ENCODE measurements around the gene UCP3.
"Not testable (repeated sequence)": the region's sequence is repeated elsewhere in the genome, so short reads cannot be mapped to it uniquely, and the experiment has no call there.

Gene UCP3

GRCh38 chr11:73985661-73986060, 23.2 kb downstream of the UCP3 start:
- H2BK120ac ChIP-seq (ENCODE audit: low read depth, low read length); H2AK5ac ChIP-seq (ENCODE audit: low read length, severe bottlenecking); H4K8ac ChIP-seq (ENCODE audit: low read length); H3K9me3 ChIP-seq (ENCODE audit: control insufficient read depth, low read length); H2BK12ac ChIP-seq (ENCODE audit: low read length in 2 of 2); H4K91ac ChIP-seq (ENCODE audit: low read length); H3K9ac ChIP-seq (ENCODE audit: low read length); H3K18ac ChIP-seq (ENCODE audit: low read depth in 1 of 2, low read length in 2 of 2); H3K4me3 ChIP-seq (ENCODE audit: insufficient read depth in 1 of 2, low read depth in 1 of 2, low read length in 2 of 2); H2BK5ac ChIP-seq (ENCODE audit: low read depth, low read length, poor library complexity, severe bottlenecking); H3K23ac ChIP-seq (ENCODE audit: low read length in 2 of 2); H3K27me3 ChIP-seq (ENCODE audit: control insufficient read depth in 1 of 2, insufficient read depth in 1 of 2, low read length in 2 of 2); H3K4me2 ChIP-seq (ENCODE audit: low read length, poor library complexity, severe bottlenecking); DNase-seq; H3K27ac ChIP-seq (ENCODE audit: low read length, poor library complexity, severe bottlenecking); H3K36me3 ChIP-seq (ENCODE audit: control insufficient read depth in 1 of 2, insufficient read depth in 2 of 2, low read depth in 1 of 2, low read length in 2 of 2); H2AFZ ChIP-seq (ENCODE audit: low read depth, low read length); H3K4ac ChIP-seq (ENCODE audit: low read depth in 1 of 2, low read length in 2 of 2); H2BK15ac ChIP-seq (ENCODE audit: low read depth, poor library complexity, severe bottlenecking); H3K14ac ChIP-seq (ENCODE audit: low read length in 2 of 2); H3K79me1 ChIP-seq (replicated peaks; ENCODE audit: low read length, poor library complexity, severe bottlenecking): not testable (repeated sequence)
- H3K4me1 ChIP-seq (ENCODE audit: control insufficient read depth, insufficient read depth, low read depth, low read length), result peaks cover 18% of the 10 kb centered on the region
- WGBS, result 95% methylated on average over 4 of the region's 4 CpGs

- 74% methylated on average over 16 of the region's 18 CpGs for WGBS
- peak overlapping the region; percentile 60 for H2AFZ ChIP-seq (ENCODE audit: low read depth, low read length)
Observed at GRCh38 chr11:73983741-73984538, 24.9 kb downstream of the UCP3 start.

GRCh38 chr11:73982990-73983740, 25.7 kb downstream of the UCP3 start:
- H2BK15ac ChIP-seq (ENCODE audit: low read depth, poor library complexity, severe bottlenecking), result no peak overlapping the region

More at GRCh38 chr11:73983741-73984538, 24.9 kb downstream of the UCP3 start:
- no peak overlapping the region for H4K91ac ChIP-seq (ENCODE audit: low read length)
- H3K4me1 ChIP-seq (ENCODE audit: control insufficient read depth, insufficient read depth, low read depth, low read length), result peaks cover 27% of the 10 kb centered on the region
- peaks cover 0 to 4% of the 10 kb centered on the region in 2 experiments for H3K27me3 ChIP-seq (ENCODE audit: control insufficient read depth in 1 of 2, insufficient read depth in 1 of 2, low read length in 2 of 2)
- H3K9me3 ChIP-seq (ENCODE audit: control insufficient read depth, low read length), result no peaks in the 10 kb centered on the region
- peak overlapping the region; percentile 33 to 38 for H3K18ac ChIP-seq (ENCODE audit: low read depth in 1 of 2, low read length in 2 of 2)
- no peak for DNase-seq
- H3K79me1 ChIP-seq (replicated peaks; ENCODE audit: low read length, poor library complexity, severe bottlenecking), result peaks cover 3% of the 10 kb centered on the region
- H3K4me3 ChIP-seq (ENCODE audit: insufficient read depth in 1 of 2, low read depth in 1 of 2, low read length in 2 of 2), result peak overlapping the region; percentile 66 to 89
- H3K23ac ChIP-seq (ENCODE audit: low read length in 2 of 2), result no peak overlapping the region
- H2BK5ac ChIP-seq (ENCODE audit: low read depth, low read length, poor library complexity, severe bottlenecking), result no peak overlapping the region
- peak overlapping the region; percentile 2 for H3K27ac ChIP-seq (ENCODE audit: low read length, poor library complexity, severe bottlenecking)
- H3K36me3 ChIP-seq (ENCODE audit: control insufficient read depth in 1 of 2, insufficient read depth in 2 of 2, low read depth in 1 of 2, low read length in 2 of 2), result no peaks in the 10 kb centered on the region
- no peak overlapping the region for H2BK120ac ChIP-seq (ENCODE audit: low read depth, low read length)
- peak overlapping the region in 1 of 2 experiments; percentile 17 for H3K4ac ChIP-seq (ENCODE audit: low read depth in 1 of 2, low read length in 2 of 2)
- H4K8ac ChIP-seq (ENCODE audit: low read length), result no peak overlapping the region
- H2BK15ac ChIP-seq (ENCODE audit: low read depth, poor library complexity, severe bottlenecking), result no peak overlapping the region
- peak overlapping the region; percentile 74 for H3K4me2 ChIP-seq (ENCODE audit: low read length, poor library complexity, severe bottlenecking)
- H3K14ac ChIP-seq (ENCODE audit: low read length in 2 of 2), result no peak overlapping the region
- H2BK12ac ChIP-seq (ENCODE audit: low read length in 2 of 2), result peak overlapping the region in 1 of 2 experiments; percentile 26
- peak overlapping the region; percentile 77 for H3K9ac ChIP-seq (ENCODE audit: low read length)
- H2AK5ac ChIP-seq (ENCODE audit: low read length, severe bottlenecking), result no peak overlapping the region

GRCh38 chr11:73982595-73982989, 26.3 kb downstream of the UCP3 start, which contains the start of gene UCP2:
Gene UCP2 (minus strand): TSS chr11:73982843. CDS start chr11:73978378, 4,465 bp downstream.
- H3K27me3 ChIP-seq (ENCODE audit: control insufficient read depth in 1 of 2, insufficient read depth in 1 of 2, low read length in 2 of 2), result peaks cover 0 to 4% of the 10 kb centered on the region in 2 experiments
- H3K4ac ChIP-seq (ENCODE audit: low read depth in 1 of 2, low read length in 2 of 2), result peak within 1 kb of the TSS in 1 of 2 experiments; percentile 63
- H3K27ac ChIP-seq (ENCODE audit: low read length, poor library complexity, severe bottlenecking), result peak within 1 kb of the TSS; percentile 58
- peak within 1 kb of the TSS; percentile 60 for H2AFZ ChIP-seq (ENCODE audit: low read depth, low read length)
- H3K9me3 ChIP-seq (ENCODE audit: control insufficient read depth, low read length), result no peaks in the 10 kb centered on the region
- H3K18ac ChIP-seq (ENCODE audit: low read depth in 1 of 2, low read length in 2 of 2), result peak within 1 kb of the TSS; percentile 33 to 74
- peak within 1 kb of the TSS; percentile 77 for H3K9ac ChIP-seq (ENCODE audit: low read length)
- peak; percentile 86 for DNase-seq
- no peak within 1 kb of the TSS for H3K23ac ChIP-seq (ENCODE audit: low read length in 2 of 2)
- H3K4me1 ChIP-seq (ENCODE audit: control insufficient read depth, insufficient read depth, low read depth, low read length), result peaks cover 27% of the 10 kb centered on the region
- H4K8ac ChIP-seq (ENCODE audit: low read length), result no peak within 1 kb of the TSS
- H3K14ac ChIP-seq (ENCODE audit: low read length in 2 of 2), result peak within 1 kb of the TSS in 1 of 2 experiments; percentile 91
- WGBS, result 3% methylated on average over 39 of the region's 43 CpGs
- H3K4me3 ChIP-seq (ENCODE audit: insufficient read depth in 1 of 2, low read depth in 1 of 2, low read length in 2 of 2), result peak within 1 kb of the TSS; percentile 66 to 89
- no peak within 1 kb of the TSS for H2AK5ac ChIP-seq (ENCODE audit: low read length, severe bottlenecking)
- peaks cover 0 to 11% of the 10 kb centered on the region in 2 experiments for H3K36me3 ChIP-seq (ENCODE audit: control insufficient read depth in 1 of 2, insufficient read depth in 2 of 2, low read depth in 1 of 2, low read length in 2 of 2)
- H4K91ac ChIP-seq (ENCODE audit: low read length), result no peak within 1 kb of the TSS
- H2BK5ac ChIP-seq (ENCODE audit: low read depth, low read length, poor library complexity, severe bottlenecking), result no peak within 1 kb of the TSS
- H2BK15ac ChIP-seq (ENCODE audit: low read depth, poor library complexity, severe bottlenecking), result no peak within 1 kb of the TSS
- no peak within 1 kb of the TSS for H2BK120ac ChIP-seq (ENCODE audit: low read depth, low read length)
- peaks cover 8% of the 10 kb centered on the region for H3K79me1 ChIP-seq (replicated peaks; ENCODE audit: low read length, poor library complexity, severe bottlenecking)
- H3K4me2 ChIP-seq (ENCODE audit: low read length, poor library complexity, severe bottlenecking), result peak within 1 kb of the TSS; percentile 74
- peak within 1 kb of the TSS in 1 of 2 experiments; percentile 60 for H2BK12ac ChIP-seq (ENCODE audit: low read length in 2 of 2)

More at GRCh38 chr11:73982990-73983740, 25.7 kb downstream of the UCP3 start:
- Histone ChIP-seq H3K4me1 (ENCODE audit: control insufficient read depth, insufficient read depth, low read depth, low read length) (peaks cover 27% of the 10 kb centered on the region), H3K23ac (ENCODE audit: low read length in 2 of 2) (no peak overlapping the region), H4K91ac (ENCODE audit: low read length) (no peak overlapping the region), H3K14ac (ENCODE audit: low read length in 2 of 2) (peak overlapping the region in 1 of 2 experiments; percentile 5), H3K27ac (ENCODE audit: low read length, poor library complexity, severe bottlenecking) (peak overlapping the region; percentile 58), H3K36me3 (ENCODE audit: control insufficient read depth in 1 of 2, insufficient read depth in 2 of 2, low read depth in 1 of 2, low read length in 2 of 2) (peaks cover 0 to 5% of the 10 kb centered on the region in 2 experiments), H3K9me3 (ENCODE audit: control insufficient read depth, low read length) (no peaks in the 10 kb centered on the region), H2BK12ac (ENCODE audit: low read length in 2 of 2) (peak overlapping the region in 1 of 2 experiments; percentile 26), H3K4ac (ENCODE audit: low read depth in 1 of 2, low read length in 2 of 2) (peak overlapping the region in 1 of 2 experiments; percentile 27), H3K79me1 (replicated peaks; ENCODE audit: low read length, poor library complexity, severe bottlenecking) (peaks cover 6% of the 10 kb centered on the region), H2BK5ac (ENCODE audit: low read depth, low read length, poor library complexity, severe bottlenecking) (no peak overlapping the region), H3K27me3 (ENCODE audit: control insufficient read depth in 1 of 2, insufficient read depth in 1 of 2, low read length in 2 of 2) (peaks cover 0 to 4% of the 10 kb centered on the region in 2 experiments), H3K9ac (ENCODE audit: low read length) (peak overlapping the region; percentile 77), H3K4me3 (ENCODE audit: insufficient read depth in 1 of 2, low read depth in 1 of 2, low read length in 2 of 2) (peak overlapping the region; percentile 66 to 89), H2AK5ac (ENCODE audit: low read length, severe bottlenecking) (no peak overlapping the region), H3K4me2 (ENCODE audit: low read length, poor library complexity, severe bottlenecking) (peak overlapping the region; percentile 74), H3K18ac (ENCODE audit: low read depth in 1 of 2, low read length in 2 of 2) (peak overlapping the region; percentile 33 to 38), H4K8ac (ENCODE audit: low read length) (no peak overlapping the region), H2BK120ac (ENCODE audit: low read depth, low read length) (no peak overlapping the region), H2AFZ (ENCODE audit: low read depth, low read length) (peak overlapping the region; percentile 60)
- DNase-seq, result peak; percentile 91
- 2% methylated on average over 55 of the region's 56 CpGs for WGBS

All from mesenchymal stem cell (in vitro differentiated cells and primary cell).